ENCODE measurements around the gene NUP214.

Gene NUP214

DNA sequence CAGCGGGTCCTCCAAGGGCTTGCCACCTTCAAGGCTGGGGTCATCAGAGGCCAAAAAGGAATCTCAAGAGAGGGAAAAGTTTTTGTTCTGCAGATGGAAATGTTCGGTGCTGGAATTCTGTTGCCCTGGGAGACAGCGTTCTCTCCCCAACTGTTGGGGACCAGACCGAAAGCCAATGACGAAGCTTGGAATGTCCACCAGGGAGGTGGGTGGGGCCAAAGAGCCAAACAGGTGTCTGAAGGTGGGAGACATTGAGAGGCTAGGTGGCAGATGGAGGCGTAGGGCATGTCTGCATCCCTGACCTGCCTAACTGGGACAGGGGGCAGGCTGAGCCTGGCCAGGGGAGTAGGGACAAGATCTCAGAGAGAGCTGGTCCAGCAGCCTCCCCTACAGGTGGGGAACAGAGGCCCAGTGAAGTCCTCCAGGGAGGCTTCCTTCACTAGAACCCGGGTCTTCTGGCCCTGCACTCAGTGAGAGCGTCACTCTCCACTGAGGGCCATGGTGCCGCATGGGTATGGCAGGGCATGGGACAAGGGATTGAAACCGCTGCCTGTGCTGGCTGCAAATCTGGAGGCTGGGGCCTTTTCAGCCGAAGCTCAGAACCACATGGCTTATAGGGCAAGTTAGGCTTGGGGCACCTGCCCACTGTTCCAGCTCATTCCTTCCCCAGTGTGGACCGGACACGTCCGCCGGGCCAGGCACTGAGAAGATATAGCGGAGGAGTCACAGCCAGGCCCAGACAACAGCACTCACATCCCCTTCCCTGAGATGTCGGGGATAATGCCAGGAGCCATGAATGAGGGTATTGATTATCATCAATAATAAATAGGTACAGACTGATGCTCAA lies 156.0 kb downstream of the NUP214 start:
- no peak for DNase-seq

DNA sequence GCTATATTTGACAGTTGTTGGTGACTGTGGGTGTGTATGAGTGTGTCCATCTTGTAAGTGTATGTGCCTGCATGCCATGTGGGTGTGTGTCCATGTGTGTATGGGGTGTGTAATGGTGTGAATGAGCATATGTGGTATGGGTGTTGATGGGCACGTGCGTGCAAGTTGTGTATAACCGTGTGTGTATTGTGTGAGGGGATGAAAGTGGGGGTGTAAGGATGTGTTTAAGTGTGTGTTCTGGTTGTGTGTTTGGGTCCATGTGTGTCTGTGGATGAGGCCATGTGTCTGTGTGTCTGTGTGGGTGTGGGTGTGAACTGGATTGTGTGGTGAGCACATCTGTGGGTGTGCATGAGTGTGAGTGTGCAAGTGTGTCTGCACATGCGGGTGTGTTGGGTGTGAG lies 156.8 kb downstream of the NUP214 start:
- no peak for DNase-seq

DNA sequence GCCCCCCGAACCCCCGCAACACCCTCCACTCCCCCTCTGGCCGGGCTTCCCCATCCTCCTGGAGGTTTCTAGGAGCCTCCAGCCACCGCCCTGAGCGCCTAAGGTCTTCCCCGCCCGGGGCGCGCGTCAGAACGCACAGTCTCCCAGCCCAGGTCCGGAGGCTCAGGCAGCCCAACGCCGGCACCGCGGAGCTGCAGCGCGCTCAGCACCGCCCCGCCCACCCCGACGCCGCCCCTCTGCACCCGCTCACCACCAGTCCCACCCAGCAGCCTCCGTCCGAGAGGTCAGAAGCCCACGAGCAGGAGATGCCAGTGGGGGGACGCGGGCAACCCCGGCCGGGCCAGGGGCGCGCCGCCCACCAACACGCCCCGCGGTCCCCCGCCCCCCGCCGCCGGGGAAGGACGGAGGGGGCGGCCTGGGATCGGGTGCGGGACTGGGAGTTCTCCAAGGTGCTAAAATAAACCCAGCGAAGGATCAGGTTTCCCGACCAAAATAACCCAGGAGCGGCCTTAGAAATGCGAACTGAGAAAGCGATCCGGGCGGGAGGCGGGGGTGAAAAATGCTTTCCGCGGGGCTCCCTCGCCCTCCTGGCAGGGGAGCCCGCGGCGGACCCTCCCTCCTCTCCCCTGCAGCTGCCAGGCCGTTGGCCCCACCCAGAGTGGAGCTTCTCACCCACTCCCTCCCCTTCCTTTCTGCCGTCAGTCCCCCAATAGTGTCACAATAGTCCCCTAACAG lies 157.5 kb downstream of the NUP214 start:
- no peak for DNase-seq

Data from EL (cell line).